ENCODE data around the gene EEF2K. TPM values are rescaled to one million over a fixed set of nuclear protein-coding genes. Genes with fewer than 3 reads are reported as not detected.
"Not testable (repeated sequence)": the region's sequence is repeated elsewhere in the genome, so short reads cannot be mapped to it uniquely, and the experiment has no call there.

Gene EEF2K
- total RNA-seq, 1 donor from 2014 or later, result 52.7 TPM

- no peak for DNase-seq (ENCODE audit: low spot score)
Measured at GRCh38 chr16:22296225-22297113, 90.4 kb downstream of the EEF2K start.

- DNase-seq (ENCODE audit: low spot score), result peak; percentile 99
Measured at GRCh38 chr16:22297114-22297870, 91.2 kb downstream of the EEF2K start, which contains the start of gene POLR3E. Gene POLR3E (plus strand): TSS chr16:22297409. CDS start chr16:22302969, 5,560 bp downstream.

GRCh38 chr16:22297871-22298733 lies 92.0 kb downstream of the EEF2K start:
- DNase-seq (ENCODE audit: low spot score), result peak; percentile 81

GRCh38 chr16:22299036-22299435 lies 93.0 kb downstream of the EEF2K start:
- DNase-seq (ENCODE audit: low spot score), result no peak

- no peak for DNase-seq (ENCODE audit: low spot score)
Measured at GRCh38 chr16:22300427-22301071, 94.5 kb downstream of the EEF2K start.

- not testable (repeated sequence) for DNase-seq (ENCODE audit: low spot score)
Measured at GRCh38 chr16:22301423-22301822, 95.3 kb downstream of the EEF2K start.

GRCh38 chr16:22302776-22303363 lies 96.8 kb downstream of the EEF2K start:
- DNase-seq (ENCODE audit: low spot score), result no peak

- DNase-seq (ENCODE audit: low spot score), result no peak
Measured at GRCh38 chr16:22304411-22304810, 98.3 kb downstream of the EEF2K start.

GRCh38 chr16:22306788-22307187 lies 100.7 kb downstream of the EEF2K start:
- DNase-seq (ENCODE audit: low spot score), result no peak

- DNase-seq (ENCODE audit: low spot score), result no peak
Measured at GRCh38 chr16:22307838-22308237, 101.8 kb downstream of the EEF2K start.

- no peak for DNase-seq (ENCODE audit: low spot score)
Measured at GRCh38 chr16:22308824-22309520, 102.9 kb downstream of the EEF2K start.

GRCh38 chr16:22311520-22311919 lies 105.4 kb downstream of the EEF2K start:
- DNase-seq (ENCODE audit: low spot score), result no peak

- DNase-seq (ENCODE audit: low spot score), result peak; percentile 40
Measured at GRCh38 chr16:22312897-22313781, 107.1 kb downstream of the EEF2K start.

- DNase-seq (ENCODE audit: low spot score), result peak; percentile 40
Measured at GRCh38 chr16:22313876-22314470, 107.9 kb downstream of the EEF2K start.

- DNase-seq (ENCODE audit: low spot score), result peak; percentile 67
Measured at GRCh38 chr16:22314661-22315626, 108.9 kb downstream of the EEF2K start.

- DNase-seq (ENCODE audit: low spot score), result no peak
Measured at GRCh38 chr16:22315979-22316378, 109.9 kb downstream of the EEF2K start.

GRCh38 chr16:22316411-22316811 lies 110.3 kb downstream of the EEF2K start:
- no peak for DNase-seq (ENCODE audit: low spot score)
